CD4-positive, alpha-beta T cell treated with Interleukin-12 subunit alpha and Interleukin-12 subunit beta, for 1 hour (primary cell): ENCODE data around the gene LRP1-AS.

Source experiments
- DNase-seq: peaks from one replicate; pipeline ENCODE4 v3.0.0-alpha.2; 2020

Gene LRP1-AS

GRCh38 chr12:57116580-57117281, 30.7 kb downstream of the LRP1-AS start:
- DNase-seq, result no peak

DNA sequence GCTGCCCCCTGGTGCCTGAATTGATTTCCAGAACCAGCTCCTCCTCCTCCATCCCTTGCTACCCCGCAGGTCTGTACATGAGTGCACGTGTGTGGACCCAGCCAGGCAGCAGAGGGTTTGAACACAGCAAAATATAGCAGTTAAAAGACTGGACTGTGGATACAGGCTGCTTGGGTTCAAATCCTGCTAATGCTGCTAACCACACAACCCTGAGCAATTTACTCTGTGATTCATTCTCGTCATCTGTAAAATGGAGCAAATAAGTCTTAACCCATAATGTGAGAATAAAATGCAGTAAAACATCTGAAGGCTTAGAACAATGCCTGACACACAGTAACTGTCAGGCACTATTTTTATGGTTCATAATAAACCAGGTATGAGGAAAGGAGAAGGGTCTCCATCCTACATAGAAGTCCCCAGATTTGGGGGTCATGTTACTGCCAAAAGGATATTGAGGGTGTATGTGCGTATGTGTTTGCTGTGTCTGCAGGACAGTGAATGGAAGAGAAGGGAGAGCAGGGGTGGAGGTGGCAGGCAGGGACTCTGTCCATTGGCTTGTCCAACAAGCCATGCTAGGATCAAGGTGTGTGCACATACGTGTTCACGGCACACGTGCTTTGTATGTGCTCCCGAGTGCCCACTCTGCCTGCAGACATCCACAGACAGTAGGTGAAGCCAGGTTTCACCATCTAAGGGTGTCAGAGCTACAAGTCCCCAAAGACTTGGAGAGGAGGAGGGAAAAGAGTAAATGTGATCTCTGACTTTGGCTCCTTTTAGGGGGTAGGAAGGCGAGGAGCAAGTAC, 34.7 kb downstream of the LRP1-AS start:
- no peak for DNase-seq

DNA sequence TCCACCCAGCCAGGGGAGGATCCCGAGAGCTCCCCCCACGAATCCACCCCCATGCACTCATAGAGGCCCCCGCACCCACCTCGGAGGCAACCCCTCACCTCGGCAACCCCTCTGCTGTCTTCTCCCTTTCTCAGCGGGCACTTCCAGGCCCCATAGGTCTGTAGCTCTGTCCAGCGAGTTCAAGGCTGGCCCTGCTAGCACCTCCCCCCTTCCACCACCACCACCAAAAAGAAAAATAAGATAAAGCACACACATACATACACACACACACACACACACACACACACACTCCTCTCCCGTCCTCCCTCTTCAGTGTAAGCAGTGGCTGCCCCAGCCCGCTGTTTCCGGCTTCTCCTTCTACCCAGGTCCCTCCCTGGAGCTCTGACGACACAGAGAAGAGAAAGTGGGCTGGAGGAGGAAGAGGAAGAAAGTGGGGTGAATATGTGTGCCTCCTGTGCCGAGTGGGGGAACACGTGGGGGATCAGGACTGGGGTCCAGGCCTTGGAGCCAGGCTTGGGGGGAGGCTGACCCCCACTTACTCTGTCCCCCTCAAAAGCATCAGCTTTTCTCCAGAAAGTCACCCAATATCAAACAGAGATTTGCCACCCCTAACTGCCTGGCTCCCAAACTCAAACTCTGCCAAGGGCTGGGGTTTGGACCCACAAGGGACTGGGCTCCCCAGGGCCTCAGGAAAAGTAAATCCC, 36.2 kb downstream of the LRP1-AS start, which contains the start of gene STAT6:
Gene STAT6 (minus strand): TSS at position 332 of the 704 bp plus-strand sequence. CDS start 3,084 bp downstream, outside the sequence.
- peak; percentile 91 for DNase-seq

DNA sequence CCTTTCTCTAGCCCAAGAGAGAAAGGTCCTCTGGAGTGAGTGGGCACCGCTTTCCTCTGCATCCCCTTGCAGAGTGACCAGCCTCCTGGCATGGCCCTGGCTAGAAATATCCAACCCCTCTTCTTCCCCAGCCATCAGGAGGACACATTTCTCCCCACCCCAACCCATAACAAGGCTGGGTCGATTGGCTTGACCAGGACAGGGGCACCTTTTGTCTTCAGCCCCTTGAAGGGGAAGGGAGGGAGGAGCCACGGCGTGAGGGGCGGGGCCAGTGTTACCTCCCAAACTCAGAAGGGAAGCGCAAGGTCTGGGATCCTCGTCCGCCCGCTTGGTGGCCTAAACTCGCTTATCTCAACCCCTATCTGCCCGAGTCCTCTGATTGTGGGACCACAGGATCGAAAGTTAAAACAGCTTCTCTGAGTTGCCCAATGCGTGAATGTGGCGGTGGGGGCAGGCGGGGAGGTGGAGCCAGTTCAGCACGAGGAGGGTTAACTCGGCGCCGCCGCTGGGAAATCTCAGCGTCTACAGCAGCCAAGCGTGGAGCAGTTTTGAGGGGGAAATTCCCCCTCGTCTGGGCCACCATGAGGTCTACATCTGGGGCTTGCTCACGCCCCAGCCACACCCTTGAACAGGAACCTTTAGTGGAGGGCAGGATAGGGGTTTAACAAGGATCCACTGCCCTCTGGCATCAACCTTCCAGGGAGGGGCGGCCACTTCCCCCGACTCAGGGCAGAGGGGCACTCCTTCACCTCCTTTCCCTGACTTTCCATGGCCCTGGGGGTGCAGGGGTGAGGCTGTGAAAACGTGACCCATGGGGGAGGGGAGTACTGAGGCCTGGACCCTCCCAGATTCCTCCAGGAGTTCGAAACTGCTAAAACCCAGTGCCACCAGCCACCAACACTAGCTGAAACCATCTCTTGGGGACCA, 37.1 kb downstream of the LRP1-AS start:
- DNase-seq, result peak; percentile 87

DNA sequence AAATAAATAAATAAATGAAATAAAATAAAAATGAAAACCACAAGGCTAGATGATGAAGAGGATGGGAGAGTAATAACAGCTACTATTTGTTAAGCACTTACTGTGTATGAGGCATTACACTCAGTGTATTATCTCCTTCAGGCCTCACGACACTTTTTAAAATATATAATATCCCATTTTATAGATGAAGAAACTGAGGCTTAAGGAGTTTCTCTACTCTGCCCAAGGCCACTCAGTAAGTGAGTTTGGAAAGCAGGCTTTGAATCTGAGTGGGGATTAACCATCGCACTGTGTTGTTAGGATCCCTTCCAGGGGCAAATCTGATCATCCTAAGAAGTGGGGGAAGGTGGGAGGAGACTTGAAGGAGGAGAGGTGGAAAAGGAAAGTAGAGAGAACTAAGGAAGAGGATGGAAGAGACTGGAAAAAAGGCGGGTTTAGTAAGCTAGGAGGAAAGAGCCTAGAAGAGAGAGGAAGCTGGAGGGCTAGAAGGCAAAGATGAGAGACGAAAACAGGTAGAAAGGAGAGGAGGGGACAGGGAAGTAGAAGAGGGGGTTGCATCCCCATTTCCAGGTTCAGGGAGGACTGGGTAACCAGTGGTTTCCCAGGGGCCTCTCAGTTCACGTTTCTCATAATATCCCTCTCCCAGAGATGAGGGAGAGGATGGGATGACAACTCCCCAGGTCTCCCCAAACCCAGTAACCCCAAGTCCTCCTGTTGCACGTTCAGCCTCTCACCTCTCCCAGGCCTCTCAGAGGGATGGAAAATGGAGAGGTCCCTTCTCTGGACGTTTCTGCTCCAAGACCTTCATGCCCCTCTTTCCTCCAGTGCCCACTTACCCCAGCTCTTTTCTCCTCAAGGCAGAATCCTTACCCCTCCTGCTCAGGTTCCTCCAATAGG, 38.0 kb downstream of the LRP1-AS start:
- DNase-seq, result no peak

DNA sequence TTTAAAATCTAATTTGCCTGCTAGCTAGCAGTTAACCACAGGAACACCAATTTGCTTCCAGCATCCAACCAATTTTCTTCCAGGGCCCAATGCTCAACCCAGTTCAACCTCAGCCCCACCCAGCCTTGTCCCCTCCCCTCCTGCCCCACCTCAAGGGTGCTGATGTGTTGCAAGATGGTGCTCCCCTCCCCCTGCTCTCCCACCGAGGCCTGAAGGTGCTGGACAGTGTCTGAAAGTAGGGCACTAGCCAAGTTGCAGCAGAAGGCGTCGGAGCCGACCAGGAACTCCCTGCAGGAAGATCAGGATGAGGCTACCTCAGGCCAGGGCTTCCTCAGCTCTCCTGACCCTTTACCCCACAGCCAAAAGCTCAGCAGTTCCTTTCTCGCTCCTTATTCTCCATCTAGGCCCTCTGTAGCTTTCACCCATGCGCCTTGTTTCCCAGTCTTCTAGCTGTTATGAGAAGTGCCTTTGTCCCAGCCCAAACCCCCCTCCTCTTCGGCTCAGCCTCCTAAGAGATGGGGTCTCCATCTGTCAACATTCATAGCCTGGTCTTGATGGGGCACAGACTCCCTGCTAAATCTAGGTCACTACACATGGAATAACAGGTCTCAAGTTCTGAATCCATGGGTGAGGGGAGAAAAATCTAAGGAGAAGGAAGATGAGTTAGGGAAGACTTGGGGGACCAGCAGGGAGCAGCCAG, 39.8 kb downstream of the LRP1-AS start:
- DNase-seq, result no peak

DNA sequence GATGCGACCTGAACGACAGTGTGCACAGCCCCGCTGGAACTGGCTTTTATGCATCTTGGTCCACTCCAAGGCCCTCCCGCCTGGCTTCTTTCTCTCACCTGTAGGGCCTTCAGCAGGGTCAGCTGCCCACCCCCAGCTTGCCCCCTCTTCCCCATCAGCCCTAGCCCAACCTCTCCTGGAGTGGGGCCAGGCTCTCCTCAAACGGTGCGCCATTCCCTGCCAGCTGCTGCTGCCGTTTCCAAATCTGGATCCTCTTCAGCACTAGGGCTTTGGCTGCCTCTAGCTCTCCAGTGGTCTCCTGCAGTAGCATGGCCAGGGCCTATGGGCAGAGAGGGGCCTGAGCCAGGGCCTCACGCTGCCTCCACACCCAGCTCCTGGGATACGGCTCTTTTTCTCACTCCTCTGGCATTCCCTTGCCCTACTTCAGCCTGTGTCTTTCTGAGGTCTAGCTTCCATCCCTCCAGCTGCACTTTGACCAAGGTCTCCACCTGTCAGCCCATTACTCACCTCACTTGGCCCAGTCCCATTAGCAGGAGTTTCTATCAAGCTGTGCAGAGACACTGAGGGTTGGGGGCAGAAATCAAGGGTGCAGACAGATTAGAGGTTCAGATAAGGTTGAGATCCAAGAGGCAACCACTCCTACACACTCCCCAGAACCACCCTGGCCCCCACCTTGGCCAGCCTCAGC, 41.3 kb downstream of the LRP1-AS start:
- DNase-seq, result no peak

DNA sequence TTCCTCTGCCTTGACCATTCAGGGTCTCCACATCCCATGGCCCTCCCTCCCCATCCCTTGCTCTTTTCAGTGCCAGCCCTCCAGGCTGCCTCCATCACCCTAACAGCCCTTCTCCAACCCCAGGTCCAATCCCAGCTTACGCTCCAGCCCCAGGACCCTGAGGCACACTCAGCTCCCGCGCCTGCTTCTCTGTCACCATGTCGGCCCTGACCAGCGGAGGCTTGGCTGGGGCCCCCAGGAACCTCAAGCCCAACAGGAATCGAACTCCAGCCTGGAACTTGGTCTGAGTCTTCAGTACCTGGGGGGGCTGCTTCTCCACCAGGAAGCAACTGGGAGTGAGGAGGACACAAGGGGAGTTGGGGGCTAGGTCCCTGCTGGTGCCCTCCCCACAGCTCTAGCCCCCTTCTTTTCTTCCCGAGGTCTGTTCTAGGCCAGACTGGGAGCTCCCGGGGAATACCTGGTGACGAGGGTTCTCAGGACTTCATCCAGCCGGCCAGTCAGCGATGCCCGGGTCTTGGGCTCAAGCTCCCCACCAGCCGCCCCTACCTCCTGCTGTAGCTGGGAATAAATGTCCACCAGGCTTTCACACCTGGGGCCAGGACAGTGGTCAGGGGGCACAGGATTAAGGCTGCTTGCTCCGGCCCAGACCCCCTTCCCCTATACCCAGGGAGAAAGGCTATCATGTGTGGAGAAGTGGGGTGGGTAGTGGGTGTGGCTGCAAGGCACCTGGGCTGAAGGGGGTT, 42.2 kb downstream of the LRP1-AS start:
- DNase-seq, result no peak

GRCh38 chr12:57104292-57104910, 43.0 kb downstream of the LRP1-AS start:
- no peak for DNase-seq

GRCh38 chr12:57103856-57104255, 43.6 kb downstream of the LRP1-AS start:
- DNase-seq, result no peak

- DNase-seq, result no peak
Measured at GRCh38 chr12:57101892-57102695, 45.3 kb downstream of the LRP1-AS start.

GRCh38 chr12:57099766-57100165, 47.7 kb downstream of the LRP1-AS start:
- DNase-seq, result no peak

DNA sequence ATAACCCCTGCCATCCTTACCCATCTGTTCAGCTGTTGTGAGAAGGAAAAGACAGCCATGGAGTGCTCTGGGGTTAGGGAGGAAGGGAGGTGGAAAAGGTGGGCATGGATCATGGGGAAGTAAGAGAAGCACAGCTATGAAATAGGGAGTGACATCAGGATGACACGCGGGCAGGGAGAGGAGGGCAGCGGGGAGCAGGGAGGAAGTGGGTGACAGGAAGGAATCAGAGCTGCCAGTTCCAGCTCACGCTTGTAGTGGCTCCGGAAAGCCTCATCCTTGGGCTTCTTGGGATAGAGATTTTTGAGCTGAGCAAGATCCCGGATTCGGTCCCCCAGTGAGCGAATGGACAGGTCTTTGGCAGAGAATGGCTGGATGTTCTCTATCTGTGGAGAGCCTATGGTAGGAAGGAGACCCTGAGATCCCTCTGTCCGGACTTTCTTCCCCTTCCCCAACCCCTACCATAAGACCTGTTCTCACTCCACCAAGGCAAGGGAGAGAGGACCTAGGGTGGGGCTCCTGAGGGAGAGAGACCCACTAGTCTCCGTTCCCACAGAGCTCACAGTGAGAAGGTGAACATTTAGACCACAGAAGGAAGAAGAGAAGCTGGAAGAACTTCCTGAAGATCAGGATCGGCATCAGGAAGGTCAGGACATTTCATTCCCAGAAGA, 48.2 kb downstream of the LRP1-AS start:
- no peak for DNase-seq

DNA sequence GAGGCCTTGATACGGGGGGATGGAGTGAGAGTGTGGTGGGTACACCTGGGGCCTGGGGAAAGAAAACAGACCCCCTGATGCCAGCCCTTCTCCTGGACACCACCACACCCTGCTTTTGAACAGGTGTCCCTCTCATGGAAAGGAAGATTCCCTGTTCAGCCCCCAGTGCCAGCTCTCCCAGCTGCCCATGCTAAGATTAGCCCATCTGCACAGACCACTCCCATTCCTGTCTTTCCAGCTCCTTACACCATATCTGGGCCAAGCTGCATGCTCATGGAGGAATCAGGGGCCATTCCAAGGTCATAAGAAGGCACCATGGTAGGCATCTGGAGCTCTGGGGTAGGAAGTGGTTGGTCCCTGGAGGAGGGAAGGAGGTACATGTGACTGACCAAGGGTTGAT, 48.9 kb downstream of the LRP1-AS start:
- DNase-seq, result no peak

DNA sequence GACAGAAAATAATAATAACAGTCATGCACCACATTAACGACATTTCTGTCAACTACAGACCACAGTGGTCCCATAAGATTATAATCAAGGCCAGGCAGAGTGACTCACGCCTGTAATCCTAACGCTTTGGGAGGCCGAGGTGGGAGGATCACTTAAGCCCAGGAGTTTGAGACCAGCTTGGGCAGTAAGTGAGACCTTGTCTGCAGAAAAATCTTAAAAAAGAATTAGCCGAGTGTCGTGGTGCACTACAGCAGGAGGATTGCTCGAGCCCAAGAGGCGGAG, 49.9 kb downstream of the LRP1-AS start:
- DNase-seq, result no peak

DNA sequence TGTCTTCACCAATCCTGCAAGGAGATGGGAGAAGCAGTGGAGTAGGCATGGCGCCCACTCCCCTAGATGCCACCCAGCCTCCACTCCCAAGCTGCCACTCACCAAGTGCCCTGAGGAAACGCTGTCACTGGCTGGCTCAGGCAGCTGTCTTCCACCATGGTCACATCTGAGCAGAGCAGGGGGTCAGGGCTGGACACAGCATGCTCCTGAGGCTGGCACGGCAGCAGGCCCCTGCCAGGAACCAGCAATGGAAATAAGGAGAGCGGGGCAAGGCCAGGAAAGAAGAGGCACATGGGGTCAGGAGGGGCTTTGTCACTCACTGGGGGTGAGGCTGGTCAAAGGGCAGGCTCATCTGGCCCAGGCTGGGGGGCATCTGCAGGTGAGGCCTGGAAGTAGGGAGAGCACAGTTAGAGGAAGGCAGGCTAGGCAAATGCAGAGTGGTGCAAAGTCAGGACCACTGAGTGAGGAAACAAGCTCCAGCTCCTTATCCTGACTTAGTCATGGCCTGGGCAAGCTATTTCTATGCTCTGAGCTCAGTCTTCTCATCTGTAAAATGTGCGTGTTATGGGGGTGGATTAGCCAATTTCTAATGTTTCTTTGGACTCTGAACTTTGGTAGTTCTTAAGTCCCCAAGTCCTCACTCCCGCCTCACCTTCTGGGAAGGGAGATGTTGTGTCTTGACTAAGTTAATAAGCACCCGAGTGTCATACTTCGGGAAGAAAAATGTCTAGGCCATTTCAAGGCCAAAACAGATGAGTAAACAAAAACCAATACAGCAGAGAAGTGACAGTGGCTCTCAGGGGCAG, 50.5 kb downstream of the LRP1-AS start:
- no peak for DNase-seq

- no peak for DNase-seq
Measured at GRCh38 chr12:57096099-57096572, 51.3 kb downstream of the LRP1-AS start.
